NCI-H187 treated with DMSO at 0.1 percent for 48 hours (cell line): ENCODE measurements around the gene ADAMTS18.

Experiments
- DNase-seq: peaks from one replicate; lab custom pipeline; 2025; lab: John Stamatoyannopoulos, UW

Gene ADAMTS18

GRCh38 chr16:77396461-77396860, 38.4 kb downstream of the ADAMTS18 start:
- DNase-seq, result no peak

DNA sequence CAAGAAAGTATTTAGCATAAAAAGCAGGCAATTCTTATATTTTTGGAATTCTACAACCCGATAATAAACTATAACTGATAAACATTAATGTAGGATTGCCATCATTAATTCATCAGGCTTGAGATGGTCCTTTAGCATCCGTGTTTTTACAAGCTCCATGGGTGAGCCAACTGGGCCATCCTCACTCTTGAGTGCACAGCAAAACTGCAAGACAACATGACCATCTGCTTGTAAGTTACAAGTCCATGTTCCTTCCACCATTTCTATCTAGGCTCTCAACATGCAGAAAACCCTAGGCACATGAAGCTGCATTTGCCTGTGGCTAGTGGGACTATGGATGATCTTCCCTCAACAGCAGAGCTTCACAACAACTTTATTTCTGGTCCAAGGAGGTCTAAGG, 40.1 kb downstream of the ADAMTS18 start:
- DNase-seq, result no peak

GRCh38 chr16:77393955-77394354, 40.9 kb downstream of the ADAMTS18 start:
- no peak for DNase-seq

GRCh38 chr16:77387815-77388209, 47.0 kb downstream of the ADAMTS18 start:
- no peak for DNase-seq

- no peak for DNase-seq
These were observed 47.7 kb downstream of the ADAMTS18 start for GRCh38 chr16:77386831-77387814.

- no peak for DNase-seq
These were observed 49.4 kb downstream of the ADAMTS18 start for GRCh38 chr16:77385481-77385880.

DNA sequence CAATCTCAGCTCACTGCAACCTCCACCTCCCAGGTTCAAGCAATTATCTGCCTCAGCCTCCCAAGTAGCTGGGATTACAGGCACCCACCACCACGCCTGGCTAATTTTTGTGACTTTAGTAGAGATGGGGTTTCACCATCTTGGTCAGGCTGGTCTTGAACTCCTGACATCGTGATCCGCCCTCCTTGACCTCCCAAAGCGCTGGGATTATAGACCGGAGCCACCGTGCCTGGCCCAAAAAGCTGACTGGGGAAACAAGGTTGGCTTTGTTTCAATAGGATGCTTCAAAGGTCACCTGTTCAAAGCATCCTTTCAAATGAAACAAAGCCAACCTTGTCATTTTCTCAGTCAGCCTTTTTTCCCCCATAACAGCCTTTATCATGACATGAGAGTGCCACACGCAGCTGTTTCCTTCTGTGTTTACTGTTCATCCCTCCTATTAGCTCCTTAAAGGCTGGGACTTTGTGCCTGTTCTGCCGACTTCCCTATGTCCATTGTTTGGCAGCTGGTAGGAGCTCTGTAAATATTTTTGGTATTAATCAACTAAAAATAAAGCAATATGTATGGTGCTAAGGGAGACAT, 51.1 kb downstream of the ADAMTS18 start:
- no peak for DNase-seq

- no peak for DNase-seq
These were observed 58.5 kb downstream of the ADAMTS18 start for GRCh38 chr16:77376358-77376757.

- no peak for DNase-seq
These were observed 59.4 kb downstream of the ADAMTS18 start for GRCh38 chr16:77375396-77375795.

GRCh38 chr16:77374384-77374783, 60.5 kb downstream of the ADAMTS18 start:
- DNase-seq, result no peak

DNA sequence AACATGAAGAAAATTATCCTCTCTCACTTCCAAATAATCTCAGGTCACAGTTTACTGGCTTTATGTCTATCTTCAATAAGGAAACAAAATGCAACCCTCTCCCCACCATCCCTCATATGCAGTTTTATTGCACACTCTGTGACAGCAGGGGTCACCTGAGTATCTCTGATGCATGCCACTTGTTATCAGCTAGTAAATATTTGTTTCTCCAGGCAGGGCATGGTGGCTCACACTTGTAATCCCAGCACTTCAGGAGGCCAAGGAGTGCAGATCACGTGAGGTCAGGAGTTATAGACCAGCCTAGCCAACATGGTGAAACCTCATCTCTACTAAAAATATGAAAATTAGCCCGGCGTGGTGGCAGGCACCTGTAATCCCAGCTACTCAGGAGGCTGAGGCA, 61.1 kb downstream of the ADAMTS18 start:
- DNase-seq, result no peak

DNA sequence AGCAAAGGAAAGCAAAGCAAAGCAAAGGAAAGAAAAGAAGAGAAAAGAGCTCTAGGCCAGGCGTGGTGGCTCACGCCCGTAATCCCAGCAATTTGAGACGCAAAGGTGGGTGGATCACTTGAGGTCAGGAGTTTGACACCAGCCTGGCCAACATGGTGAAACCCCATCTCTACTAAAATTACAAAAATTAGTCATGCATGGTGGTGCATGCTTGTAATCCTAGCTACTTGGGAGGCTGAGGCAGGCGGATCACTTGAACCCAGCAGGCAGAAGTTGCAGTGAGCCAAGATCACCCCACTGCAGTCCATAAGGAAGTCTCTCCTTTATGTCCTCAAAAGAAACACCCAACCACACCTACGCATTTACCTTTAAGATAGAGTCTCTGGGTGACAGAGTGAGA, 70.1 kb downstream of the ADAMTS18 start:
- DNase-seq, result no peak

DNA sequence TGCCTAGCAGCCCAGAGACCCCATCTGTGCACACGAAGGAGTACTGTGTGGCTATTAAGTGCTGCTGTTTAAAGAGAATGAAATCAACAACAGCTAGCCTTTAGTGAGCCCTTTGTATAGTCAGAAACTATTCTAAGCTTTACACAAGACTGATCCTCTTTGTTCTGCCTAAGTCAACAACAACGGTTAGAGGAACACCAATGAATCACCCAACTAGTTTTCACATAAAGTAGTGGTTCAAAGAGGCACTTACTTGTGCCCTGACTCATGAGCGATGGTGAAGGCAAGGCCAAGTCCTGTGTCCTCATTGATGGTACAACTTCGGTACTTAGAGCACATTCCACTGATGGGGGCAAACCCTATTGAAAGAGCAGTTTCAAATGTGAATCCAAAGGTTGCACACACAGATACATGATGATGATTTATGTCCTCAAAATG, 75.8 kb downstream of the ADAMTS18 start:
- DNase-seq, result no peak

DNA sequence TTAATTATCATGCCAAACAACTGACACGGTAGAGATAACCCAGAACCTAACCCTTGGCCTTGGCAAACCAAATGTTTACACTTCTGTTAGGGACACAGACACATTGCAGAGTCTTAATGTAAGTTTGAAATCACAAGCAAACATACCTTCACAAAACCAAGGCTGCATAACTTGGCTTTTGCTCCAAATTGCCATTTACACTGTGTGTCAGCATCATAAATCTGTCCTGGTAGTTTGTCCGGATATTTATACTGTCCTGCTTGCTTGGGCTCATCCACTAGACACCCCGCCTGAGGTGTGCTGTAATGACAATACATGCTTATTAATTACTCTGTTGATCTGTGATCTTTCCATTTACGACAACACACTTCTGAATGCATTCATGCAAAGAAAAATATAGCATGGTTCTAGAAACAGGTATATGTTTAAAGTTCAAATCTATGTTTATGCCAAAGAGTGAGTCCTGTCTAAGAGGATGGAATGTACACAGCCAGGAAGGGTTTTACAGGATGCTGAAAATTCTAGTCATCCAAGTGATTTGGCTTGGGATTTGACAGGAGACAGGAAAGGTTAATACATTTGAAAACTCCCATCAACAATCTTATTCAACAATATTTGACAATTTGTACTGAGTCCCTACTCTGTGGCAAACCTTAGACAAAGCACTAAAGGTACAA, 81.1 kb downstream of the ADAMTS18 start:
- DNase-seq, result no peak

DNA sequence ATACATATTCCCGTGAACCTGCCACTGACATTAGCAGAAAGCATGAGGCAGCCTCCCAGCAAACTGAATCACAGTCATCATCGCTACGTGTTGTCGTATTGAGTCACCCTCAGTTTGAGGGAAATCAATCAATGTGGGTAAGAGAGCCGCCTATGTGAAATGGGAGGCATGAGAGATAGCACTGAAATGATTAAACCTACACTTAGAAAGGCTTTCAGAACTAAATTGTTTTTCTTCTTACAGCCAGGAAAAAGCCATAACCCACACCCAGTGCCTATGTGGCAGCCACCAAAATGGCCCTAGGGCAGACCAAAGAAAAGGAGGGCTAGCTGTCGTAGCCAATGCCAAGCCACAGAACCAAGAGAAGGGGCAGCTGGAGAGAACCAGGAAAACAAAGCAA, 90.5 kb downstream of the ADAMTS18 start:
- DNase-seq, result no peak

GRCh38 chr16:77336637-77337036, 98.2 kb downstream of the ADAMTS18 start:
- no peak for DNase-seq

- DNase-seq, result no peak
These were observed 99.1 kb downstream of the ADAMTS18 start for GRCh38 chr16:77335652-77336234.

DNA sequence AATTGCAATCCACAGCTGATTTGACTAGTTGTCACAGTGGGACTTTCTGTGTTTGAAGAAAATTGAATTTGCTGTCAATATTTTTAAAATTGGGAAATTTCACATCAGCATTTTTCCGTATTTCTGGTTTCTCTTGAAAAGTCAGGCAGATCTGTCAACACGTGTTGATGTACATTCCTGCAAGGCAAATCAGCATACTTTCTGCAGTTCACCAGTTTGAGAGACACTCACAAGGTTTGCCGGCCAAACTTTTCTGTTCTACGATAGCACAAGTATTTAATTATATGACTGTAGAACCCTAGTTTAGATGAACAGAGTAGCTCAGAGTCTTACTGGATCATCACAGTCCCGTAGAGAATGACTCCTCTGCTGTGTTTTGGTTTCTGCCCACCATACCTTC, 102.0 kb downstream of the ADAMTS18 start:
- no peak for DNase-seq

DNA sequence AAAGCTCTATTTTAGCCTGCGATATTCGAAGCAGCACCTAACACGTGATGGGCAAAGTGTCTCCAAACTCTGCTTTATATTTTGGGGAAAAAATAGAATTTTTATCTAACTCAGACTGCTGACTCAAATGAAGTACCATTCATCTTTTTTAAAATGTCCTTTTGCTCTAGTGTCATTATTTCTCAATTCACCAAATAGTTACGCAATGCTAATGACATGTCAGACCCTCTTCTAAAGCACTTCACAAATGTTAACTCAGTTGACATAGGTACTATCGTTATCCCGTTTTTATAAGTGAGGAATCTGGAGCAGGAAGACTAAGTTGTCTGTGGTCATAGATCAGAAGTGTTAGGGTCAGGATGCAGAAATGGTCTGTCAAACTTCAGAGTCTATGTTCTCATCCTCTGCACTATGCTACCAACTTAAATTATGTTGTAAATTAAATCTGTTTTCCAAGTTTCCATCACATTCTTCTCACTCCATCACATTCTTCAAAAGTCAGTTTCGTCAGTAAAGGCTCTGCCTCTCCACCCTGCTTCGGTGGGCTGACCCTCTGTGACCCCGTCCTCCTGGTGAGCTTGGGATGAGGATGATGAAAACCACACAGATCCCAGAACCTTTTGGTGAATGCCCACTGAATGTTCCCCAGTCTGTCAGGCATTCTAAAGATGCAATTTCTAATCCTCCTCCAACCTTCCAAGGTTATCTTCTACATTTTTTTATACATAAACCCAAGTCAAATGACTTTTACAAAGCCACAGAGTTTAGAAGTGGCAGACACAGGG, 102.8 kb downstream of the ADAMTS18 start:
- no peak for DNase-seq

GRCh38 chr16:77331043-77331442, 103.8 kb downstream of the ADAMTS18 start:
- DNase-seq, result no peak

- no peak for DNase-seq
These were observed 104.3 kb downstream of the ADAMTS18 start for GRCh38 chr16:77330332-77331042.
